ENCODE measurements around the gene TRIO.

GRCh38 chr5:14148483-14148882 is 5.3 kb downstream of the TRIO start:
- TF ChIP-seq POLR2A (IDR thresholded peaks at IDR 0.05) = no peak
- TF ChIP-seq CTCF (IDR thresholded peaks at IDR 0.05) = no peak
